HepG2 (cell line): Measurements from ENCODE around the gene MTHFR. TPM values are rescaled to one million over a fixed set of nuclear protein-coding genes. Genes with fewer than 3 reads are reported as not detected.
A peak's percentile ranks its signal among the peaks of the same experiment; 100 is the strongest.

Experiments
- KDM3A ChIP-seq: IDR thresholded peaks from 2 replicates; pipeline ENCODE4 v1.6.1; 2018; ENCODE audit warnings: low read depth, missing compliant biosample characterization
- PITX1 ChIP-seq: sonication (generic); formaldehyde crosslinking; IDR thresholded peaks from 2 replicates; pipeline ENCODE4 v1.5.1; 2020; ENCODE audit warnings: mild to moderate bottlenecking, missing genetic modification reagents
- SMYD3 ChIP-seq: sonication (generic); formaldehyde crosslinking; IDR thresholded peaks from 2 replicates; pipeline ENCODE4 v1.8.1; 2023; ENCODE audit warnings: mild to moderate bottlenecking, missing genetic modification reagents
- SOX5 ChIP-seq: IDR thresholded peaks from 2 replicates; pipeline ENCODE4 v1.6.1; 2016; ENCODE audit warnings: borderline replicate concordance
- TBX3 ChIP-seq: fragments of 450-650 bp; IDR thresholded peaks from 2 replicates; pipeline ENCODE4 v1.6.1; 2017; ENCODE audit warnings: antibody characterized with exemption, mild to moderate bottlenecking, inconsistent platforms, borderline replicate concordance
- ZNF282 ChIP-seq: fragments of 450-650 bp; IDR thresholded peaks from 2 replicates; pipeline ENCODE4 v1.6.1; 2018; ENCODE audit not compliant: partially characterized antibody
- ZNF501 ChIP-seq: sonication (generic); formaldehyde crosslinking; IDR thresholded peaks from 2 replicates; pipeline ENCODE4 v1.5.1; 2020; ENCODE audit warnings: mild to moderate bottlenecking, moderate library complexity, missing genetic modification reagents
- ZNF674 ChIP-seq: sonication (generic); formaldehyde crosslinking; IDR thresholded peaks from 2 replicates; pipeline ENCODE4 v1.5.0; 2020; ENCODE audit warnings: low read depth, mild to moderate bottlenecking, missing genetic modification reagents
- ZSCAN21 ChIP-seq: sonication (generic); formaldehyde crosslinking; IDR thresholded peaks from 2 replicates; pipeline ENCODE4 v1.8.0; 2022; ENCODE audit warnings: mild to moderate bottlenecking, missing genetic modification reagents, moderate library complexity, borderline replicate concordance
- polyA plus RNA-seq, 8 experiments: library from polyadenylated mRNA; depleted of rRNA in 3 of 8; stranded (reverse) in 7 of 8; unstranded in 1 of 8; fragments of >200 nt; fragmentation: Illumina TruSeq in 4 of 8; extraction: Trizol in 4 of 8; gene quantifications; 2 replicates each; pipeline versions ENCODE4 v1.2.1 to v1.2.3, GENCODE V29; 2011 to 2016; ENCODE audit warnings: low read depth in 4 of 8, missing spikeins in 1 of 8, mixed read lengths in 1 of 8; ENCODE audit not compliant: insufficient read depth in 1 of 8
- total RNA-seq, 5 experiments: library from RNA; depleted of rRNA; stranded (reverse); fragments of >200 nt; fragmentation: Illumina TruSeq; extraction: Trizol; gene quantifications; 2 replicates each; pipeline ENCODE4 v1.2.3, GENCODE V29; 2016; ENCODE audit warnings: low read depth in 1 of 5
- TF ChIP-seq, protein P1 (sequence below): sonication (generic); formaldehyde crosslinking; IDR thresholded peaks from 2 replicates; pipeline ENCODE4 v1.4.0; 2020; ENCODE audit warnings: mild to moderate bottlenecking, missing genetic modification reagents
- TF ChIP-seq, protein P2 (sequence below): sonication (generic); formaldehyde crosslinking; IDR thresholded peaks from 2 replicates; pipeline ENCODE4 v1.8.0; 2023; ENCODE audit warnings: mild to moderate bottlenecking, missing genetic modification reagents
- TF ChIP-seq, protein P3 (sequence below): sonication (generic); formaldehyde crosslinking; IDR thresholded peaks from 2 replicates; pipeline ENCODE4 v1.5.0; 2020; ENCODE audit warnings: mild to moderate bottlenecking, missing genetic modification reagents
- TF ChIP-seq, protein P4 (sequence below): sonication (generic); formaldehyde crosslinking; IDR thresholded peaks from 2 replicates; pipeline ENCODE4 v1.4.0; 2020; ENCODE audit warnings: mild to moderate bottlenecking, missing genetic modification reagents

MTHFR gene
- total and polyA plus RNA-seq, 2 of the 13 experiments (the other 11 are each of a cell fraction or from before 2014, with no cell fraction given), result 3.8 to 8.2 TPM

DNA sequence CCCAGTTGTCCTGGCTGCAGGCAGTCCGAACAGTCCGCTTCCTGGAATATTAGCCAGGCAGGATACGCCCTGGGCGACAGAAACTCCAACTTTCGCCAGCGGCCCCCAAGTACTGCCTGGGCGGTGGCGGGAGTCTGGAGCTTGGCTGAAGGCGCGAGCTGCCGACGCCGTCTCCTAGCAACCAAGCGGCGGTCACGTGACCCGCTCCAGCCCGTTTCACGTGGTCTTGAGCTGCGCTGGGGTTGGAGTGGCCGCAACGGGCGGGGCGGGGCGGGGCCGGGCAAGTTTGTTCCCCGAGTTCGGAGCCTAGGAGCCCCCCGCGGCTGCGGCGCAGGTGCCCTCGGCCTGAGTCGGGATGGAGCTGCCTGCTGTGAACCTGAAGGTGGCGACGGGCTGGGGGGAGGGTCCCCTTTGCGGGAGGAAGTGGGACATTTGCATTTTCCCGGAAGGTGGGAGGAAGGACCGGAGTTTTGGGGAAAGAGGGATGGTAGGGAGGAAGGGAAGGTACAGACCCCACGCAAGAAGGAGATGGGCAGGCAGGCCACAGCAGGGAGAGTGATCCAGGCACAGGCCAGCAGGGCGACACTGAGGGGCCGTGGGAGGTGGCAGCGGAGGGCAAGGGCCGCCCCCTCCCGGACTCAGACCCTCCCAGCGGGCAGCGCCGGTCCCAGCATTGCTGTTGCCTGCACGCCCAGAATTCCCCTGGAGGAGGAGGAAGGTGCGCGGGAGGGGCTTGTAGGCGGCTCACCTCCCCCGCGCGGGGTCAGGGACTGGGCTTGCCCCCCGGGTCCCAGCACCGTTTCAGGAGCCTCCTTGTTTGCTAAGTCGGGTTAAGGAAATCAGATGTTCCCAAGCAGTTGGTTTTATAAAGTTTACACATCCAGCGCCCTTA is 69.7 kb downstream of the MTHFR start, which contains the start of gene AGTRAP (continued):
- TF ChIP-seq, protein P1, sequence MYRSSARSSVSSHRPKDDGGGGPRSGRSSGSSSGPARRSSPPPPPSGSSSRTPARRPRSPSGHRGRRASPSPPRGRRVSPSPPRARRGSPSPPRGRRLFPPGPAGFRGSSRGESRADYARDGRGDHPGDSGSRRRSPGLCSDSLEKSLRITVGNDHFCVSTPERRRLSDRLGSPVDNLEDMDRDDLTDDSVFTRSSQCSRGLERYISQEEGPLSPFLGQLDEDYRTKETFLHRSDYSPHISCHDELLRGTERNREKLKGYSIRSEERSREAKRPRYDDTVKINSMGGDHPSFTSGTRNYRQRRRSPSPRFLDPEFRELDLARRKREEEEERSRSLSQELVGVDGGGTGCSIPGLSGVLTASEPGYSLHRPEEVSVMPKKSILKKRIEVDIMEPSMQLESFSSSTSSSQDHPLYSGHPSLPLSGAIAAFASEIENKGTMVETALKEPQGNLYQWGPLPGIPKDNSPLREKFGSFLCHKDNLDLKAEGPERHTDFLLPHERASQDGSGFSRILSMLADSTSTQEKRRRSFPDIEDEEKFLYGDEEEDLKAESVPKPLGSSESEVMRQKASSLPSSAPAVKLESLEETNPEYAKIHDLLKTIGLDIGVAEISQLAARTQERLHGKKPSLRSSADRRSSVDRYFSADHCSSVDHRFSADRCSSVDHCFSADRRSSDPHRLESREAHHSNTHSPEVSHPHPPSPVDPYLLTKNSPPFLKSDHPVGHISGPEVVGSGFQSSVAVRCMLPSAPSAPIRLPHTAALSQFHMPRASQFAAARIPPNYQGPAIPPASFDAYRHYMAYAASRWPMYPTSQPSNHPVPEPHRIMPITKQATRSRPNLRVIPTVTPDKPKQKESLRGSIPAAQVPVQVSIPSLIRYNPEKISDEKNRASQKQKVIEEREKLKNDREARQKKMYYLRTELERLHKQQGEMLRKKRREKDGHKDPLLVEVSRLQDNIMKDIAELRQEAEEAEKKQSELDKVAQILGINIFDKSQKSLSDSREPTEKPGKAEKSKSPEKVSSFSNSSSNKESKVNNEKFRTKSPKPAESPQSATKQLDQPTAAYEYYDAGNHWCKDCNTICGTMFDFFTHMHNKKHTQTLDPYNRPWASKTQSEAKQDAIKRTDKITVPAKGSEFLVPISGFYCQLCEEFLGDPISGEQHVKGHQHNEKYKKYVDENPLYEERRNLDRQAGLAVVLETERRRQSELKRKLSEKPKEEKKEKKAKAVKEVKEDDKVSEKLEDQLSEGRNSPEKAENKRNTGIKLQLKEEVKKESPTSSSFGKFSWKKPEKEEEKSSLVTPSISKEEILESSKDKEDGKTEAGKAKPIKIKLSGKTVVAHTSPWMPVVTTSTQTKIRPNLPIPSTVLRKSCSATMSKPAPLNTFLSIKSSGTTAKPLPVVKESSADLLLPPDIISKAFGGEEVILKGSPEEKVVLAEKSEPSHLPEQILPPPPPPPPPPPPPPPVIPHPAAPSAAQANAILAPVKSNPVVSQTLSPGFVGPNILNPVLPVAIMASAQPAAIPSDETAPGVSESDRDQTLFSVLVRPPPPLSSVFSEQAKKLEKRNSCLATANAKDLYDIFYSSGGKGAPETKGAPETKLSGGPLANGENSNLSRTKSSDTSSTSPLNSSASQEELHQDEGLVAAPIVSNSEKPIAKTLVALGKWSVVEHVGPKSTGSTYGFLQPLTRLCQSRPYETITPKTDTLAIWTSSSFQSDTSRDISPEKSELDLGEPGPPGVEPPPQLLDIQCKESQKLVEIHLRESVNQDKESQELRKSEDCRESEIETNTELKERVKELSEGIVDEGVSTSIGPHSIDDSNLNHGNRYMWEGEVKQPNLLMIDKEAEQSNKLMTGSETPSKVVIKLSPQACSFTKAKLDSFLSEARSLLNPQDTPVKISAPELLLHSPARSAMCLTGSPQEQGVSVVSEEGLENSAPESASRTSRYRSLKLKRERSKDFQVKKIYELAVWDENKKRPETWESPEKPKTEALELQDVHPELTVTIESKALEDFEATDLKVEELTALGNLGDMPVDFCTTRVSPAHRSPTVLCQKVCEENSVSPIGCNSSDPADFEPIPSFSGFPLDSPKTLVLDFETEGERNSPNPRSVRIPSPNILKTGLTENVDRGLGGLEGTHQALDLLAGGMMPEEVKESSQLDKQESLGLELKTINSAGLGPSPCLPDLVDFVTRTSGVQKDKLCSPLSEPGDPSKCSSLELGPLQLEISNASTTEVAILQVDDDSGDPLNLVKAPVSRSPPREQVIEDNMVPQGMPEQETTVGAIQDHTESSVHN, result 0 out of 2 replicates have a peak, but pooled peaks have one; percentile 14
- TF ChIP-seq ZNF674 (CRISPR knock-in tag) (no peak), TBX3 (no peak), SMYD3 (no peak), ZNF282 (no peak), KDM3A (no peak), ZSCAN21 (no peak), SOX5 (CRISPR knock-in tag) (no peak), ZNF501 (CRISPR knock-in tag) (peak; percentile 64), PITX1 (CRISPR knock-in tag) (peak; percentile 43; the same call in 1 of the 2 replicates)
- TF ChIP-seq, protein P2, sequence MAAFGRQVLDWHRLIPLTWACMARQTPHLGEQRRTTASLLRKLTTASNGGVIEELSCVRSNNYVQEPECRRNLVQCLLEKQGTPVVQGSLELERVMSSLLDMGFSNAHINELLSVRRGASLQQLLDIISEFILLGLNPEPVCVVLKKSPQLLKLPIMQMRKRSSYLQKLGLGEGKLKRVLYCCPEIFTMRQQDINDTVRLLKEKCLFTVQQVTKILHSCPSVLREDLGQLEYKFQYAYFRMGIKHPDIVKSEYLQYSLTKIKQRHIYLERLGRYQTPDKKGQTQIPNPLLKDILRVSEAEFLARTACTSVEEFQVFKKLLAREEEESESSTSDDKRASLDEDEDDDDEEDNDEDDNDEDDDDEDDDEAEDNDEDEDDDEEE (CRISPR knock-in tag), result no peak
- TF ChIP-seq, protein P3, sequence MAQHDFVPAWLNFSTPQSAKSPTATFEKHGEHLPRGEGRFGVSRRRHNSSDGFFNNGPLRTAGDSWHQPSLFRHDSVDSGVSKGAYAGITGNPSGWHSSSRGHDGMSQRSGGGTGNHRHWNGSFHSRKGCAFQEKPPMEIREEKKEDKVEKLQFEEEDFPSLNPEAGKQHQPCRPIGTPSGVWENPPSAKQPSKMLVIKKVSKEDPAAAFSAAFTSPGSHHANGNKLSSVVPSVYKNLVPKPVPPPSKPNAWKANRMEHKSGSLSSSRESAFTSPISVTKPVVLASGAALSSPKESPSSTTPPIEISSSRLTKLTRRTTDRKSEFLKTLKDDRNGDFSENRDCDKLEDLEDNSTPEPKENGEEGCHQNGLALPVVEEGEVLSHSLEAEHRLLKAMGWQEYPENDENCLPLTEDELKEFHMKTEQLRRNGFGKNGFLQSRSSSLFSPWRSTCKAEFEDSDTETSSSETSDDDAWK, result no peak
- TF ChIP-seq, protein P4, sequence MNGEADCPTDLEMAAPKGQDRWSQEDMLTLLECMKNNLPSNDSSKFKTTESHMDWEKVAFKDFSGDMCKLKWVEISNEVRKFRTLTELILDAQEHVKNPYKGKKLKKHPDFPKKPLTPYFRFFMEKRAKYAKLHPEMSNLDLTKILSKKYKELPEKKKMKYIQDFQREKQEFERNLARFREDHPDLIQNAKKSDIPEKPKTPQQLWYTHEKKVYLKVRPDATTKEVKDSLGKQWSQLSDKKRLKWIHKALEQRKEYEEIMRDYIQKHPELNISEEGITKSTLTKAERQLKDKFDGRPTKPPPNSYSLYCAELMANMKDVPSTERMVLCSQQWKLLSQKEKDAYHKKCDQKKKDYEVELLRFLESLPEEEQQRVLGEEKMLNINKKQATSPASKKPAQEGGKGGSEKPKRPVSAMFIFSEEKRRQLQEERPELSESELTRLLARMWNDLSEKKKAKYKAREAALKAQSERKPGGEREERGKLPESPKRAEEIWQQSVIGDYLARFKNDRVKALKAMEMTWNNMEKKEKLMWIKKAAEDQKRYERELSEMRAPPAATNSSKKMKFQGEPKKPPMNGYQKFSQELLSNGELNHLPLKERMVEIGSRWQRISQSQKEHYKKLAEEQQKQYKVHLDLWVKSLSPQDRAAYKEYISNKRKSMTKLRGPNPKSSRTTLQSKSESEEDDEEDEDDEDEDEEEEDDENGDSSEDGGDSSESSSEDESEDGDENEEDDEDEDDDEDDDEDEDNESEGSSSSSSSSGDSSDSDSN (CRISPR knock-in tag), result peak; percentile 57
